ENCODE results near the gene MRPL54. TPM values are rescaled to one million over a fixed set of nuclear protein-coding genes. Genes with fewer than 3 reads are reported as not detected.

MRPL54 gene
- total and polyA plus RNA-seq, 2 experiments from 2014 or later, result 29.7 to 89.9 TPM

- Mint-ChIP-seq H3K36me3 (ENCODE audit: low read depth) (no peaks in the 10 kb centered on the region; the same call in 2 of the 3 replicates), H3K4me1 (no peaks in the 10 kb centered on the region), H3K9me3 (peaks cover 13% of the 10 kb centered on the region), H3K4me3 (no peak overlapping the region), H3K27me3 (ENCODE audit: insufficient read depth, low read depth, poor library complexity) (peaks cover 3% of the 10 kb centered on the region), H3K27ac (no peak overlapping the region)
- H3F3A ChIP-seq (replicated peaks; ENCODE audit: low read depth), result no peaks in the 10 kb centered on the region
- DNase-seq (ENCODE audit: low spot score) (no peak), ATAC-seq (no peak)
- H3K4me3 ChIP-seq, result no peak overlapping the region
- TF ChIP-seq ZNF462 (CRISPR knock-in tag; IDR thresholded peaks at IDR 0.05) (no peak), ZNF114 (CRISPR knock-in tag; IDR thresholded peaks at IDR 0.05) (no peak)
- H3K4me2 ChIP-seq, result no peak overlapping the region
- no peak overlapping the region for H2AFZ ChIP-seq
- no peaks in the 10 kb centered on the region for H3K79me2 ChIP-seq (replicated peaks; ENCODE audit: insufficient read depth)
- H3K4me1 ChIP-seq (ENCODE audit: insufficient read depth), result no peaks in the 10 kb centered on the region
- H4K20me1 ChIP-seq (replicated peaks; ENCODE audit: insufficient read depth), result no peaks in the 10 kb centered on the region
- H3K27ac ChIP-seq (ENCODE audit: low read depth), result no peak overlapping the region
- no peaks in the 10 kb centered on the region for H3K36me3 ChIP-seq (ENCODE audit: insufficient read depth)
- H3K27me3 ChIP-seq (ENCODE audit: insufficient read depth), result no peaks in the 10 kb centered on the region
- H3K9me2 ChIP-seq (ENCODE audit: insufficient read depth), result no peaks in the 10 kb centered on the region
Observed at GRCh38 chr19:3792114-3792513, 29.6 kb downstream of the MRPL54 start.

- Histone ChIP-seq H3F3A (replicated peaks; ENCODE audit: low read depth) (no peaks in the 10 kb centered on the region), H3K79me2 (replicated peaks; ENCODE audit: insufficient read depth) (no peaks in the 10 kb centered on the region), H2AFZ (no peak overlapping the region), H3K4me2 (no peak overlapping the region), H3K9me2 (ENCODE audit: insufficient read depth) (no peaks in the 10 kb centered on the region), H3K4me3 (no peak overlapping the region), H4K20me1 (replicated peaks; ENCODE audit: insufficient read depth) (no peaks in the 10 kb centered on the region), H3K4me1 (ENCODE audit: insufficient read depth) (no peaks in the 10 kb centered on the region), H3K27me3 (ENCODE audit: insufficient read depth) (no peaks in the 10 kb centered on the region), H3K36me3 (ENCODE audit: insufficient read depth) (no peaks in the 10 kb centered on the region), H3K27ac (ENCODE audit: low read depth) (no peak overlapping the region)
- Mint-ChIP-seq H3K4me3 (no peak overlapping the region), H3K9me3 (peaks cover 19% of the 10 kb centered on the region), H3K27me3 (ENCODE audit: insufficient read depth, low read depth, poor library complexity) (peaks cover 7% of the 10 kb centered on the region), H3K4me1 (no peaks in the 10 kb centered on the region), H3K27ac (no peak overlapping the region), H3K36me3 (ENCODE audit: low read depth) (no peaks in the 10 kb centered on the region; the same call in 2 of the 3 replicates)
- no peak for ATAC-seq
- no peak for DNase-seq (ENCODE audit: low spot score)
- TF ChIP-seq POLR2AphosphoS5 (IDR thresholded peaks at IDR 0.05; ENCODE audit: low read depth), result no peak
- TF ChIP-seq JUNB (IDR thresholded peaks at IDR 0.05; ENCODE audit: unreplicated experiment), result no peak
- TF ChIP-seq NANOG (IDR thresholded peaks at IDR 0.05; ENCODE audit: borderline replicate concordance), result no peak
- TF ChIP-seq STAT1 (IDR thresholded peaks at IDR 0.05; ENCODE audit: unreplicated experiment), result no peak
- TF ChIP-seq ZNF462 (CRISPR knock-in tag; IDR thresholded peaks at IDR 0.05), result no peak
Observed at GRCh38 chr19:3793799-3794198, 31.3 kb downstream of the MRPL54 start.
